Glomerular visceral epithelial cell (primary cell): Measurements from ENCODE around the gene ATAD5.
A peak's percentile ranks its signal among the peaks of the same experiment; 100 is the strongest.
"Not testable (repeated sequence)": the region's sequence is repeated elsewhere in the genome, so short reads cannot be mapped to it uniquely, and the experiment has no call there.

Source experiments
- DNase-seq: peaks from one replicate; pipeline ENCODE4 v3.0.0-alpha.2; 2016; ENCODE audit errors: extremely low spot score

Gene ATAD5

DNA sequence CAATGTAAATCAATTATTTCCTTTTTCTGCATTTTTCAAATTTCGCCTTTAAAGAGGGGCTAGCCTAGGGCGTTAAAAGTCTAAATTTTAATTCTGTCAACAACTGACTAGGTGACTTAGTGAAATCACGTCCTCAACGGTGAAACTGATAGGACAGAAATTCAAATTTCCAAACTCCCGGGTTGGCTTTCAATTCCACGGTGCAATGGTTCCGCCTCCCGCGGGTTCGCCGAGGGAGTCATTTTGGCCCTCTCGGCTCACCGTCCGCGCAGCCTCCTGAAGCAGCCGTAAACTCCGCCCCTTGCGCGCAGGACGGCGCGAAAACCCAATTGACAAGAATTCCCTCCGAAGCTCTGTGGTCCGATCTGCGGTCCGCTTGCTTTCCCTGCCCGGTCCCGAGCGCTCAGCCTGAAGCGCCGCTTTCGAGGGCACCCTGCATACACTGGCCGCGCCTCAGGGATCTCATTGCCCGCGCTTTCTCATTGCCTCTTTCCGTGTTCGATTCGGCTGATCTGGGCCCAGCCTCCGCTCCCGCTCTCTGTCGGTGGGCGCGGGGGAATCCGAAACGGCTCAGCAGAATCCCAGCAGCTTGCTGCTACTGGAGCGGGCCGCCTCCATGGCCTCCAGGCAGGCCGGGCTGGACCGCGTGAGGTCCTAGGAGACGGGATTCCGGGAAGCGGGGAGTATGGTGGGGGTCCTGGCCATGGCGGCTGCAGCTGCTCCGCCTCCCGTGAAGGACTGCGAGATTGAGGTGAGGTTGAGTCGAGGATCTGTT lies at the start of gene ATAD5:
Gene ATAD5, plus strand, starts transcription at position 304 of the 775 bp plus-strand sequence. Its CDS starts 382 bp downstream, at position 686.
- DNase-seq, result peak; percentile 92

DNA sequence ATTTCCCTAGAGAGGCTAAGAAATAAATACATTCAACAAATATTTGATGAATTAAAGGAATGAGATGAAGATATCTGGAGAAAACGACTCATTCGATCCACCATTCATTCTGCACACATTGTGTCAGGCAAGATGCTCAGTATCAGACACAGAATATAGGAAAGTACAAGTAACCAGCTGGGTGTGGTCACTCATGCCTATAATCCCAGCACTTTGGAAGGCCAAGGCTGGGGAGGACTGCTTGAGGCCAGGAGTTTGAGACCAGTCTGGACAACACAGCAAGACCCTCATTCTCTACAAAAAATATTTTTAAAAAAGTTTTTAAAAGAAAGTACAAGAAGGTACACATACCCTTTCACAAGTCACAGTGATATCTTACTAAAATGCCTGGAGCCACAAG lies 49.6 kb upstream of the ATAD5 start:
- DNase-seq, result no peak

DNA sequence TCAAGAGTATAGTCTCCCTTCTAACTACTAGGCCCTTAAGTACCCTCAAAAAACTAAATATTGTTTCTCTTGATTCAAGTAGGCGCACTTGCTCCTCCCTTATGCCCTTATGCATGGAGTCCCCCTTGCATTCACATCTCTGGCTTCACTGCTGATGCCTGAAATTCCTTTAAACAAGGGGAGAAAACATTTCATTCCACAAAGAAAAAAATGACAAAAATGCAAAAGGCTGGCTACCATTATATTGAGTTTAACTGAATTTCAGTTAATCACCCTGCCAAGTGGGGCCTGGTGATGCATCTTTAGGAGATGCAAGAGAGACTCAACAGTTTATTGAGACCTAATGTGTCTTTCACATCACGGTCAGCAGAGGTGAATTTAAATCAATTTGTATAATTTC lies 42.8 kb upstream of the ATAD5 start:
- no peak for DNase-seq

- DNase-seq, result no peak
Measured at GRCh38 chr17:30790279-30790678, 41.5 kb upstream of the ATAD5 start.

GRCh38 chr17:30793282-30793977 lies 38.3 kb upstream of the ATAD5 start:
- DNase-seq, result no peak

- DNase-seq, result no peak
Measured at GRCh38 chr17:30794372-30794771, 37.4 kb upstream of the ATAD5 start.

DNA sequence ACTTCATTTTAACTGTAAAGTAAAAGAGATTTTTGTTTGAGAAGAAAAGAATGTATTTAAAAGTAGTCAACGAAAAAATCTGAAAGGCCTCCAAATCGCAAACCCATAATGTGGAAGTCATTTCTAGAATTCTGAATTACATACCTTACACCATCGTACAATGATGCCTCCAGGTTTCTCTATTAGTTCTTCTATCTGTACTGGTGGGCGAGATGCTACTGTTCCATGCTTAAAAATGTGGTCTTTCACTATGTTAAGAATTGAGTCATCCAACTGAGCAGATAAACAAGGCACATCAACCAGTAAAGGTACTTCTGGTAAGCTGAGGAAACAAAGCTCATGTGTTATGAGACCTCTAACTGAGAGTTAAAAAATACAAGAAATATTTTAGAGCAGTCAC lies 35.8 kb upstream of the ATAD5 start:
- no peak for DNase-seq

GRCh38 chr17:30801671-30802070 lies 30.1 kb upstream of the ATAD5 start:
- DNase-seq, result no peak

DNA sequence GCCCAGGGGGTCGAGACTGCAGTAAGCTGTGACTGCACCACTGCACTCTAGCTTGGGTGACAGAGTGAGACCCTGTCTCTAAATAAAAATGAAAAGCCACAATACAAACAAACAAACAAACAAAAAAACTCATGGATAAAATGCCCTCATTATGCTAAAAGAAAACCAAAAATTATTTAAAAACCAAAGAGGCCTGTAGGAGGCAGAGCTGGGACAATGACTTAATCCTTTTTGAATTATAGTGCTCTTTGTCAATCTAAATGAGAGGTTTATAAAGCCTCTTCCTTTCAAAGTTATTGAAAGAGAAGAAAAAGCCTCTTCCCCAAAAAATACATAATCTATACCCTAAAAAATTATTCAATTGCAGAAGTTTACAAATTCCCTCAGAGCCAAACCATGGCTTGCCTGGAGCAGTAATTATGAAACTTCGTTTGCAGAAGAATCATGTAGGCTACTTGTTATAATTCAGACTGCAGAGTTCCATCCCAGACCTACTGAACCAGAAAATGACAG lies 25.8 kb upstream of the ATAD5 start:
- DNase-seq, result no peak

DNA sequence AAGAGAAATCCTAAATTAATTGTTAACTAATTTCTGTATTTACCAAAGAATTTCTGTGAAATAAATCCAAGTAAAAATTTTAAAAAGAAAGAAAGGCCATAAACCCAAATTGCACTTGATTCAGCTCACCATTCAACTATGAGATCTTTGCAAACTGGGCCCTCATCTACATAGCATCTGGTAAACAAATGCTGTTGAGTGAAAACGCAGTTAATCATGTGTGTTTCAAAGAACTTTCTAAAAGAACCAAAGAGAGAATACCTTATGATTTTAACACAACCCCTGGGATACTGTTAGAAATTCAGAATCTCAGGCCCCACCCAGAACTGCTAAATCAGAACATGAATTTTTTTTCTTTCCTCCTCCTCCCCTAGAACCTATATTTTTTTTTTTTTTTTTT lies 23.9 kb upstream of the ATAD5 start:
- DNase-seq, result no peak

- no peak for DNase-seq
Measured at GRCh38 chr17:30808785-30809286, 22.9 kb upstream of the ATAD5 start.

DNA sequence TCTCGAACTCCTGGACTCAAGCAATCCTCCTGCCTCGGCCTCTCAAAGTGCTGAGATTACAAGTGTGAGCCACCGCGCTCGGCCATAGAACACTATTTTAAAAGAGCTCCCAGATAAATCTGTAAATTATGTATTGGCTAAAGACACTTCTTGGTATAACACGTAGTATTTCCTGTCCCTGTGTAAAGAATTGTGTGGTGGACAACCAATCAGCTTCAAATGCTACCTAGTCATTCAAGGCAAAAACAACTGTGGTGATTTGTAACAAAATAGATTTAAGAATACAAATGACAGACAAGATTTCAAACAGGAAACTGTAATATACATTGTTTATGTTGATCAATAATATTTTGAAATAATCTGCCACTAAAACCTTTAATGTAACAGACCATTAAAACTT lies 21.9 kb upstream of the ATAD5 start:
- DNase-seq, result no peak

DNA sequence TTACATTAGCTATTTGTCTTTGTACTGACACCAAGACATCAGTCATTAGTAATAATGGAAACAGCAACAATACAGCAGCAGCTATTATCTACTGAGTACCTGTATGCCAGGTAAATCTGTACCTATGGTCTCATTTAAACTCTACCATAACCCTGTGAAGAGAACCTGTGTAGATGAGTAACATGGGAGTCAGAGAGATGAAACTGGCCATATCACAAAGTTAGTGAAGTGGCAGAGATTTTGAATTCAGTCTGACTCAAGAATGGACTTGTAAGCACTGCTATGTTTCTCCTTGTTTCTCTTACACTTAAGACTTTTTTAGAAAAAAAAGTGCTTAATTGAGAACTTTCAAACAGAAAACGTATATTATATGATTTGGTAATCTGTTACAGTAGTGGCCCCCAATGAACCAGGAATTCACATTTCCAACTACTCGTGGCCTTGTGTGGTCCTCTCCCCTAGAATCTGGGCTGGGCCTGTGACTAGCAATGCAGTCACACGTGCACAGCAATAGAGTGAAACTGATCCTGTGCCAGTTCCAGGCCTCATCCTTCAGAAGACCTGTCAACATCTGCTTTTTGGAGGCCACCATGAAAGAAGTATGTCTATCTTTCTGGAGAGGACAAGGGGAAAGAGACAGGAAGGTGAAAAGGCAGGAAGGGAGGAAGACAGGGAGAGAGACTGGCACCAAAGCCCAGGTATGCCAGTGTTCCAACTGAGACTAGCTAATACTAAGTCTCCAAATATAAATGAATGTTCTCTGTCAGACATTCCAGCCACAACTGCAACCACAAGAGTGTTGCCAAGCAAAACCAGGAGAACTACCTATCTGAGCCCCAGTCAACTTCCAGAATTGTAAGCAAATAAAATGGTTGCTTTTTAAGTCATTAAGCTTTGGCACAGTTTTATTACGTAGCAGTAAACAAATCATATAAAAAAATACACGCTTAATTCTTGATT lies 19.3 kb upstream of the ATAD5 start:
- peak; percentile 43 for DNase-seq

DNA sequence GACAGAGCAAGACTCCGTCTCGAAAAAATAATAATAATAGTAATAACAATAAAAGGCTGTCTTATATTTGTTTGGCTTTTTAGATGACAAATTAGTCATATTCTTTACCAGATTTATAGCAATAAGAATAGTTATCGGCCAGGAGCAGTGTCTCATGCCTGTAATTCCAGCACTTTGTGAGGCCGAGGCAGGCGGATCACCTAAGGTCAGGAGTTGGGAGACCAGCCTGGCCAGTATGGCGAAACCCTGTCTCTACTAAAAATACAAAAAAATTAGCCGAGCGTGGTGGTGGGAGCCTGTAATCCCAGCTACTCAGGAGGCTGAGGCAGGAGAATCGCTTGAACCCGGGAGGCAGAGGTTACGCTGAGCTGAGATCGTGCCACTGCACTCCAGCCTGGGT lies 17.5 kb upstream of the ATAD5 start:
- DNase-seq, result not testable (repeated sequence)

GRCh38 chr17:30814860-30815259 lies 16.9 kb upstream of the ATAD5 start:
- not testable (repeated sequence) for DNase-seq

GRCh38 chr17:30816165-30816564 lies 15.6 kb upstream of the ATAD5 start:
- DNase-seq, result no peak

DNA sequence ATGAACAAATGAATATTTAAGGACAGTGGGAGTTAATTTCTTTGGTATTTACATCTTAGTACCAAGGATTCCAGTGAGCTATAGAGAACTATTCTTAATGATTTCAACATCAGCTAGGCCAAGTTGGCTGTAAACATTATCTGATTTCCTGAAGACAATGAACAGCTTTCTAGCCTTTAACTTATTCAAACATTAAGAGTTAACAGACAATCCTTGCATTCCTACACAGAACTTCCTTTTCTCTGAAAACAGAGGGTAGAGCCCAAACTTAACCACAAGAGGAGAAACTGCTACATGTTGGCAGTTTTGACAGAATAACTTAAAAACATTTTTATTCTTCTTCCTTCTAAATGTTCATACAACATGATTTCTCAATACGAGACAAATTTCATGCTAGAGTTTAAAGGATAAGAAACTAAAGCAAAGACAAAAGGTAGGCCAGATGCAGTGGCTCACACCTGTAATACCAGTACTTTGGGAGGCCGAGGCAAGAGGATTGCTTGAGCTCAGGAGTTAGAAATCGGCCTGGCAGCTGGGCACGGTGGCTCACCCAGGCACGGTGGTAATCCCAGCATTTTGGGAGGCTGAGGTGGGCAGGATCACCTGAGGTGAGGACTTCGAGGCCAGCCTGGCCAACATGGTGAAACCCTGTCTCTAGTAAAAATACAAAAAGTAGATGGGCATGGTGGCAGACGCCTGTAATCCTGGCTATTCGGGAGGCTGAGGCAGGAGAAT lies 11.6 kb upstream of the ATAD5 start:
- DNase-seq, result no peak

DNA sequence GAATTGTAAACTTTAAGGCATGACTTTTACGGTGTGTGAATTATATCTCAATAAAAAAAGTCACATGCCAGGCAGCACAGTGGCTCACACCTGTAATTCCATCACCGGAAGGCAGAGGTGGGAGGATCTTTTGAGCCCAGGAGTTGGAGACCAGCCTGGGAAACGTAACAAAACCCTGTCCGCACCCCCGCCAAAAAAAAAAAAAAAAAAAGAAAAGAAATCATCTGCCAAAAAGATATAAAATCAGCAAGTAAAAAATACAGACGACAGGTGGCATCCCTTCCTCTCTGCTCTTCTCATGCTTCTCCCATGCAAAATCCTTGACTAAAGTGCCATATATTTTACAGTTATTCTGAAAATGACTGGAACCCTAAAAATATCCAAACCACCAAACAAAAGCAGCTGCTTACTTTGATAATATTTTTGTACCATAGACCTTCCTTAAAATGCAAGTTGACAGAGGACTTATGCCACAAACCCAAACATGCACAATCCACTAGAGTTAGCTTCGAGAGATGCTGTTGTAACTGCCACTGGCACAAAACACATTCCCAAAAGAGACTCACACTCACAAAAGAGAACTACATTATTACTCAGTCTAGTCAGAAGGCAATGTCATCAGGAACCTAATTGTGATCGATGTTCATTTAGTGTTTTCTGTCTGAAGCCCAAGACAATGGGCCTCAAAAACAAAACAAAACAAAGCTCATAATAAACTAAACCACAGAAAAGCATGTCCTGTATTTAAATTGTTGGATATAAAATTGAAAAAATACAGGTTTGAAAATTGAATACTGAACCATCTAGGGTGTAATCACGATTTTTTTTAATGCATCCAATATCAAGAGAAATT lies 9.7 kb upstream of the ATAD5 start:
- no peak for DNase-seq

GRCh38 chr17:30822919-30823318 lies 8.8 kb upstream of the ATAD5 start:
- not testable (repeated sequence) for DNase-seq

- DNase-seq, result no peak
Measured at GRCh38 chr17:30823421-30823820, 8.3 kb upstream of the ATAD5 start.
